CD4-positive, alpha-beta T cell treated with Interleukin-15 for 4 hours (primary cell): ENCODE measurements around the gene CTXN2.
A peak's percentile ranks its signal among the peaks of the same experiment; 100 is the strongest.

Source experiments
- DNase-seq: peaks from one replicate; pipeline ENCODE4 v3.0.0-alpha.2; 2020; ENCODE audit warnings: low spot score

Gene CTXN2

DNA sequence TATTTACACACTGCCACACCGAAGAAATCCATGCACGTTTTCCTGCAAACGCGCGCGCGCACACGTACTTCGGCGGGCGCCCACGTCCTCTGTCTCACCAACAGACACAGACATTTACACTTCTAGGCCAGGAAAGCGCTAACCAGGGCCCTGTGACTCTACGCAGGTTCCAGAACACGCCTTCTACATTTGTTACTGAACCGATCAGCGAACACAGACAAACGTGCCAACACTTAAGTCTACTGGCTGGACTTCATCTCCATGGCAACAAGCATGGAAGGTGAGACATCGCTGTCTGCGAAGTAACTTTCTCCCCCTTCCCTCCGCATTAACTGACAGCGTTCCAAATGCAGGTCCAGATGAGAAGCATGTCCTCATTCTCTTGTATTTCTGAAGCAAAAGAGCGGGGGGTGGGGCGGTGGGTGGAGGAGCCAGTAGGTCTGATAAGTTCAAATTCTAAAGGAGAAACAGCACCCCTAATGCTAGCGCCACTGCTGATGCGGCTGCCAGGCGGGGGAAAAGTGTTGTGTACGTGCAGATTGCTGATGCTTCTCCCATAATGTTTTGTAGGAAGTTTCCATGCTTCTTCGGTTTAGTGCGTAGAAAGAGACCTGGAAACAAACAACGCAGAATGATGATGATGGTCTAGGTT lies at the start of gene CTXN2:
Gene CTXN2 (plus strand): TSS at position 92 of the 652 bp plus-strand sequence. CDS start 9,636 bp downstream, outside the sequence.
- no peak for DNase-seq

DNA sequence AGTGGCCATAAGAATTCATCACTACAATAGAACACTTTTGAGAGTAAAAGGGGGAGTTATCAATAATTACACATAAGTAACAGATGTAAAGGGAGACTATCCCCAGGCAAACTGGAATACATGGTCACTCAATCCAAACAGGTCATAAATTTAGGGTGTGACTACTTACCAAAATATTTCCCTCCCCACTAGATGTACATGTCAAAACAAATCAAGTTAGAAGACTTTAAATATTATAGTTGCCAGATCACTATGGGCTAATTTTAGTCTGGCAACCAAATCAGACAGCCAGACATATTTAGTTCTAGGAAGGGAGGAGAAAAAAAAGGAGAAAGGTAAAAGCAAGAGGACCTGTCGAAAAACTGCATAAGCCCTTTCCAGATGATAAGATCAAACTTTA lies 47.6 kb upstream of the CTXN2 start:
- DNase-seq = no peak

DNA sequence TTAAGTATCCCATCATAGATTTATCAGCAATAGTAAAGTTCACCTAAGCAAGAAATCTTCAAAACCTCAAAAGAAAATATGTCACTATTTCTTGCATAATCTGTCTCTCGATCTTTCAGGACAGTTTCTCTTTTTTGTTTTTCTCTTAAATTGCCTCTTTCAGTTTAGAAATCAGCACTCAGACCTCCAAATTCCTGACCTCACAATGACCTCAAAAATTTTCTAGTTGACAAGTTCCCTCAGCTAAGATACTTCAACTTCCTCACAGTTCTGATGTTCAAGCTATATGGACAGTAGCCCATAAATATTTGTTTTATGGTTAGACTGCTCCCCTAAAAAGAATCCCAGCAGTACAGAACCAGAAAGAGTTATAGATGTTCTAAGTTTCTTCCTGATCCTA lies 46.6 kb upstream of the CTXN2 start:
- DNase-seq = no peak

DNA sequence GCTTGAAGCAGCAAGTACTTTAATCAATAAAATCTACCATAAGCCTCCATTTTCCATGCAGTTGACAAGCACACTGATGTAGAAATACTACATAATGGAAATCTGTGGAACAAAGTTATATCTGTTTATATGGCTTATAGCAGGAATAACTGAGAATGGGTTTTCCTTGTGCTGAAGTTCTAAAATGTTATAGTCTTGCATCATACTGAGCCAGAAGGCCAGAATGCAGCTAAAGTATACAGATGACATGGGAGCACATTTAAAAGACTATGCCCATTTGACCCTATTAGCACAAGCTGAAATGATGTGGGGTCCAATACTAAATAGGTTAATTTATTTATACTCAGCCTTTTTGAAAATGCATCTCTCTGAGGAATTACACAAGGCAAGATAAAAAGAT lies 45.5 kb upstream of the CTXN2 start:
- DNase-seq = no peak

DNA sequence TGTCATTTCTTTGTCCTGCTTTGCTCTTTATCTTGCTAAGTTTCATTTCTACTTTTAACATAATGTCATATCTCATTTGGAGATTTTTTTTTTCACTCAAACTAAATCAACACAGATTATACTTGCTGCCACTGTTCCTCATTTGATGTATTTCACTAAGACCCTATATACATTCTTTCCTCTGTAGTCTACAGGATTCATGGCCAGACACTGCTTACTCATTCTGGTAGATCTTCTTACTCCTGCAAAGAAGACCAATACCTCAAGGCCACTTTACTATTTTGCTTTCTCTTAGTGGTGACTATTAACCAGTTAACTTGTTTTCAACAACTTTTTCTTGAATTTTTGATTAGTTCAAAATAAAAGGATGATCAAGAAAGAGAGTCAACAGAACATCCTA lies 44.1 kb upstream of the CTXN2 start:
- DNase-seq = no peak

GRCh38 chr15:48149858-48150257 lies 41.6 kb upstream of the CTXN2 start:
- no peak for DNase-seq

- no peak for DNase-seq
These were observed 37.9 kb upstream of the CTXN2 start for GRCh38 chr15:48153526-48153925.

DNA sequence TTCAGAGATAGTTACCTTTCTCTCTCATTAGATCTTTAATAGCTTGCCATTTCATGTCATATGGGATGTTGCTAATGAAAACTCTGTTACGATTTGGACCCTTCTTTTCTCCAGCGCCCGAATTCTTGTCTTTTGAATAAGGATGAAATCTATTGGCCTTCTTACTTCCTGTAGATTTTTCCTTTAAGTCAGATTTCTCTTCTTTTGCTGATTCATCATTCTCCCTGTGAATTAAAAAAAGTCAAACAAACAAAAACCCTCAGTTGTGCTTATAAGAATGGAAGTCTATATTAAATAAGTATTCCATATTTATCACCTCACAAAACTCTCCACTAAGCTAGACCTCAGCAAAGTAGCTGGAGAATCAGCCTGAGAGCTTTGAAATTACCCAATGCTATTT lies 22.8 kb upstream of the CTXN2 start:
- no peak for DNase-seq

DNA sequence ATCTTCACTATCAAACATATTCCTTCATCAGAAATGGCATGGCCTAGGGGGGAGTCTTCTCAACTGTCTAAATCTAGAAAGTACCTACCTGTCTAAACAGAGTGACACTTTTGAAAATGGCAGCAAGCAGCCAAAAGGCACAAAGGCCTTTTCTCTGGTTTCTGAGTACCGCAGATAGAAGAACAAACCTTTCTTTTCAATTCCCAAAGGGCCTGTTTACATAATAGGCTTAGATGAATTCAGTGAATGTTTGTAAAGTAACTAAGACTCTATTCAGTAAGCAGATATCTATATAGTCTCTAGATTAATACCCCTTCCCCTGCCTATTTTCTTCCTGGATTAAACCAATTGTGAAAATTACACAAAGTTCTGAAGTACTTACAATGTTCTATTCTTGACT lies 20.5 kb upstream of the CTXN2 start:
- DNase-seq = no peak

DNA sequence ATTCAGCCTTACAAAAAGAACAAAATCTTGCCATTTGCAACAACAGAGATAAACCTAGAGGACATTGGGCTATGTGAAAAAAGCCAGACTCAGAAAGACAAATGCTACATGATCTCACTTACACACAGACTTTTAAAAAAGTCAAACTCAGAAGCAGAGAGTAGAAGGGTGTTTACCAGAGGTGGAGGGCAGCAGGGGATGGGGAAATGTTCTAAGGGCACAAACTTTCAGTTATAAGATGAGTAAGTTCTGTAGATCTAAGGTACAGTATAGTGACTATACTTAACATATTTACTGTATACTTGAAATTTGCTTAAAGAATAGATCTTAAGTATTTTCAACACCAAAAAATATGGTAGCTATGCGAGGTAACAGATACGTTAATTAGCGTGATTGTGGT lies 16.3 kb upstream of the CTXN2 start:
- DNase-seq = no peak

DNA sequence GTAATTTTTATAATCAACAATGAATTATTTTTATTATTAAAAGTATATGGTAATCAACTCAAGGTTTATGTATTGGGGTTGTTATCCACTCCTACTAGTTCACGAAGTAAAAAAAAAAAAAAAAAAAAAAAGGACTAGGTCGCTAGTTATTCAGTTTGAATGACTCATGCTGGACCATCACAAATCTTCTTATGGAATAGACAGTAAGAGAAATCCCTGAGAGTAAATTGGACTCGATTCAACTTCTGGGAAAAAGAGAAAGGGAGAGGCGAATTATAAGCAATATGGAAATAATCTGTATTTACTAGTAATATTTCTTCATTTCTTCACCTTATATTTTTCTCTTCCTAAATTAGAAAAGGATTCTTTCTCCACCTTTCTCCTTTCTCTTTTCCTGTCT lies 15.4 kb upstream of the CTXN2 start:
- no peak for DNase-seq

DNA sequence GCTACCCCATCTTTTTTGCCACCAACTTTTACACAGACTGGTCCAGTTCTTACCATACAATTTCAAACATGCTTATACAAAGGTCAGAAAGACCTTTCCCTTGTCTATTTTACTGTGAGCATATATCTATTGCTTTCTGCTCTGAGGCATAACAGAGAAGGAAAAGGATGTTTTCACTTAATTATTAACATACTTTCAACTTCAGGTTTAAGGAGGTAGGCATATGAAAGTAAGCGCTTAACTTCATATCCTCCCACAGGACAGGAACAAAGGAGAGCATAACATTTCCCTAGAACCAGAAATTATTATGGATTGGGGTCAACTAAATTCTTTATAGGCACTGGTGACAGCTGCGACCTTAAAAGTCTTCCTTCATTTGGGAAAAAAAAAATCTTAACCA lies 14.5 kb upstream of the CTXN2 start:
- DNase-seq = no peak

- peak; percentile 12 for DNase-seq
These were observed 14.1 kb upstream of the CTXN2 start for GRCh38 chr15:48177383-48177765.

DNA sequence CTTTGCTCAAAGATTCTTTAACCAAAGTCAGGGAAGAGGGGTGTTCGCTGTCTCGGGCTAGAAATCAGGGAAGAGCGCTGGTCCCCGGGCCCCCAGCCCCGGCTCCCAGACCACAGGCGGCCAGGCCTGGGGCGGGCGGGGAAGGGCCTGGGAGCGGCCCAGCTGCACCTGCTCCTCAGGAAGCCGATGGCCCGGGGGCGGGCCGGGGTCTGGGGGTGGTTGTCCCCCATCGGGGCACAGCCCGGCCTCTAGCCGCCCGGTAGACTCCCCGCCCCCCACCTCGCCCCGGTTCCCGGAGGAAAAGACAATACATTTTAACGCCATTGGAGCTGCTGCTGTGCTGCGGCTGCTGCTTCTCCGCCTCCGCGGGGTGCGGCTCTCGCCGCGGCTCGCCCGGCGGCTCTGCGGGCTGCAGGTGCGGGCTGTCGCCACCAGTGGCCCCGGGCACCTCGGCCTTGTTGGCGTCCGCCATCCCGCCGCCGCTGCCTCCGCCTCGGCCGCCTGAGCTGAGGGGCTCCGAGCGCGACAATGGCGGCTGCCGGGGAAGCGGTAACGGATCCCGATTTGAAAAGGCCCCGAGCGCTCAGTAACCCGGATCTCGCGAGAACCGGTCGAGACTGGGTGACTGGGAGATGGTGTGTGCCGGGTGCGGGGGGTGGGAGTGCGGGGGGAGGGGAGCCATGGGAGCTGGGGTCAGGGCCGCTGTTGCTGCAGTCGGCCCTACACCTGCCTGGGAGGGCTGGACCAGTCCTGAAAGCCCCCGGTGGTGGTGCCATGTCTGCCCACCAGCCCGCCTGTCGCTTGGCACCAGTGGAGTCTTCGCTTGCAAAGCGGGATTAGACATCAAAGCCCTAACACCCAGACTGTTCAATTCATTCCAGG lies 13.5 kb upstream of the CTXN2 start, which contains the start of gene MYEF2:
Gene MYEF2 (minus strand): TSS at position 530 of the 882 bp plus-strand sequence. CDS start 58 bp downstream, at position 472.
- DNase-seq = peak; percentile 62

DNA sequence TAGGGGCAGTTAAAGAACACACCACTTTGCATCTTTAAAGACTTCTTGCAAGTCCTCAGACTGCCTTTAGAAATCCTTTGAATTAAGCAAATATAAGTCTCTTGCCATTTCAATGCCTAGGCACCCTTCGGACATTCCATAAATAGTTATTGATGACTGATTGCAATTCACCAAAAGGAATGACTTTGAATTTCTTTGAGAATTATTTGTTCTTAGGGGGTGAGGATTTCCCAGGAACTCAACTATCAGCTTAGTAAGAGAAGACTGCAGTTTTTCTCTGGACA lies 12.9 kb upstream of the CTXN2 start:
- DNase-seq = no peak

GRCh38 chr15:48182749-48183148 lies 8.7 kb upstream of the CTXN2 start:
- DNase-seq = no peak

- DNase-seq = no peak
These were observed 5.9 kb upstream of the CTXN2 start for GRCh38 chr15:48185529-48185928.

DNA sequence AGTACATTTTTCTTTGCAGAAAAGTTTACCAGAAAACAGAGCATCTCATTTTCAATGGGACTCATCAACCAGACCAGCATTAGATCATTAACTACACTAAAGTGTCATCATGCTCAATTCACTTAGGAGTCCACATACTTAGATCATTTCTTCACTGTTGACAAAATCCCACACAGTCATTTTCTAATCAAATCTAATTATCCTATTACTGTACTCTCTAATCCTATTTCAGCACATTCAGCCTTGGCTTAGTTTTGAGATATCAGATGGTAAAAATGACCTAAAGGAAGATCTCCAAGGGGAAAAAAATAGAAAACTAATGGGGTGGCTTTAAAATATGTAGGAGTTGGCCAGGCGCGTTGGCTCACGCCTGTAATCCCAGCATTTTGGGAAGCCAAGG lies 5.2 kb upstream of the CTXN2 start:
- DNase-seq = no peak

GRCh38 chr15:48190932-48191573 lies 412 bp upstream of the CTXN2 start:
- DNase-seq = peak; percentile 6

- no peak for DNase-seq
These were observed 10.6 kb downstream of the CTXN2 start for GRCh38 chr15:48202068-48202467.

DNA sequence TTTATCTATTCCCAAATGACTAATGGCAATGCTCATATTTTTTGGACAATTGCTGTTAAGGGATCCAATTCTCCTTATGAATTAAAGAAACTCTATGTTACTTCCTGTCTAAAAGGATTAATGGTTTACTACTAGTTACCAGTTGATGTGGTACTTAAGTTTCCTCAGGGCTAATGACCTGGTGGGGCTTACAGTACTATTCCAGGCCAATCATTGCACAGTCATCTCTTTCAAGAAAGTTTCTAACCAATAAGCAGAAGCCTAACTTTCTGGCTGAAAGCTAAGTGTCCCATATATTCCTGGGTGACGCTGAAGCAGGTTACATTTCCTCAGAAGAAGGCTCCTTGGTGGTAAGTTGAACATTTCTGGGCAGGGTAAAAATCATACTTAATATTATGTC lies 14.5 kb downstream of the CTXN2 start, which contains the start of gene SLC12A1:
Gene SLC12A1 (plus strand): TSS at position 322 of the 400 bp plus-strand sequence. CDS start 1,418 bp downstream, outside the sequence.
- DNase-seq = no peak

GRCh38 chr15:48221261-48221660 lies 29.8 kb downstream of the CTXN2 start:
- DNase-seq = no peak

GRCh38 chr15:48221885-48222284 lies 30.4 kb downstream of the CTXN2 start:
- DNase-seq = no peak
